Retinal pigment epithelial cell (primary cell): ENCODE results near the gene GOLGA8A.

Experiments
- DNase-seq: peaks from one replicate; pipeline ENCODE4 v3.0.0-alpha.2; 2010; ENCODE audit warnings: low read depth
- H3K4me3 ChIP-seq: 2 replicates; pipeline ENCODE4 v1.5.1; 2011; ENCODE audit warnings: mild to moderate bottlenecking, low read length, control low read depth, moderate library complexity
- TF ChIP-seq, protein P1 (sequence below): conservative IDR thresholded peaks from 2 replicates; pipeline ENCODE4 v1.5.1; 2011; ENCODE audit warnings: low read depth, low read length, control low read depth, inconsistent platforms

GOLGA8A gene

DNA sequence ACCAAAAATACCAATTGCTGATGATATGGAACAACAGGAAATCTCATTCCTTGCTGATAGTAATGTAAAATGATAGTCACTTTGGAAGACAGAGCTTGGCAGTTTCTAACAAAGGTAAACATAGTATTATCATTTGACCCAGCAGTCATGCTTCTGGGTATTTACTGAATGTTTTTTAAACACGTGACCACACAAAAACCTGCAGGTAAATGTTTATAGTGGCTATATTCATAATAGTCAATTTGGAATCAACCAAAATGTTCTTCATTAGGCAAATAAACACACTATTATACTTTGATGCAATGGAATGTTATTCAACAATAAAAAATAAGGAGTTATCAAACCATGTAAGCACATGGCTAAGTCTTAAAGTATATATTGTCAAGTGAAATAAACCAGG lies 24.1 kb upstream of the GOLGA8A start:
- TF ChIP-seq, protein P1, sequence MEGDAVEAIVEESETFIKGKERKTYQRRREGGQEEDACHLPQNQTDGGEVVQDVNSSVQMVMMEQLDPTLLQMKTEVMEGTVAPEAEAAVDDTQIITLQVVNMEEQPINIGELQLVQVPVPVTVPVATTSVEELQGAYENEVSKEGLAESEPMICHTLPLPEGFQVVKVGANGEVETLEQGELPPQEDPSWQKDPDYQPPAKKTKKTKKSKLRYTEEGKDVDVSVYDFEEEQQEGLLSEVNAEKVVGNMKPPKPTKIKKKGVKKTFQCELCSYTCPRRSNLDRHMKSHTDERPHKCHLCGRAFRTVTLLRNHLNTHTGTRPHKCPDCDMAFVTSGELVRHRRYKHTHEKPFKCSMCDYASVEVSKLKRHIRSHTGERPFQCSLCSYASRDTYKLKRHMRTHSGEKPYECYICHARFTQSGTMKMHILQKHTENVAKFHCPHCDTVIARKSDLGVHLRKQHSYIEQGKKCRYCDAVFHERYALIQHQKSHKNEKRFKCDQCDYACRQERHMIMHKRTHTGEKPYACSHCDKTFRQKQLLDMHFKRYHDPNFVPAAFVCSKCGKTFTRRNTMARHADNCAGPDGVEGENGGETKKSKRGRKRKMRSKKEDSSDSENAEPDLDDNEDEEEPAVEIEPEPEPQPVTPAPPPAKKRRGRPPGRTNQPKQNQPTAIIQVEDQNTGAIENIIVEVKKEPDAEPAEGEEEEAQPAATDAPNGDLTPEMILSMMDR, result no peak
- no peak for DNase-seq
- no peak overlapping the region for H3K4me3 ChIP-seq

DNA sequence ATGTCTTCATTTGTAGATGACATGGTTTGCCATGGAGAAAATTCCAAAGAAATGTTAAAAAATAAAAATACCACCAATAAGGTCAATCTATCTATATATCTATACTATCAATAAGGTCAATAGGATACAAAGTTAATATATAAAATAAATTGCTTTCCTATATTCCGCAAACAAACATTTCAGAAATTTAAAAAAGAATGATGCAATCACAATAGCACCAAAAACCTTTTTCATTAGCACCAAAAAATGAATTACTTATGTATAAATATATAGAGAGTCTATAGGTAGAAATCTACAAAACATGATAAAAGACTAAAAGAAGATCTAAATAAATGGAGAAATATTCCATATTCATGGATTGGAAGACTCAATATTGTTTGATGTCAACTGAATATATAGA lies 22.8 kb upstream of the GOLGA8A start:
- TF ChIP-seq, protein P1, result no peak
- no peak overlapping the region for H3K4me3 ChIP-seq
- DNase-seq, result no peak

DNA sequence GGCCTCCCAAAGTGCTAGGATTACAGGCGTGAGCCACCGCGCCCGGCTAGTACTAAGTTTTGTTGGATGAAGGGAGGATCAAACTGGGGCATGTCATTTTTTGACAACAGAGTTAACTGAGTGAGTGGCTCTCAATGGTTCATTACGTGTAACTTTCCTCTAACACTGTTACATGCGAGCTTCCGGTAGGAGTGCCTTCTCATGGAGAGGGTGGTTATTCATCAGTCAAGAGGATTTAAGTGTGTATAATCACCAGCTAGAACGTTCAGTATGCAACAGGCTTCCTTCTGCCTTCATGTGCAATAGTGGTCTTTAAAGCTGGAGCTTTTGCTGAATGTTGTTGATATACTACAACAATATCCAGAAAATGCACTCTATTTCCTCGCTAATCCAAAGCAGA lies 19.1 kb upstream of the GOLGA8A start:
- H3K4me3 ChIP-seq, result no peak overlapping the region
- TF ChIP-seq, protein P1, result no peak
- no peak for DNase-seq

GRCh38 chr15:34442891-34443290 lies 5.3 kb upstream of the GOLGA8A start:
- no peak overlapping the region for H3K4me3 ChIP-seq
- no peak for DNase-seq
- TF ChIP-seq, protein P1, result no peak

DNA sequence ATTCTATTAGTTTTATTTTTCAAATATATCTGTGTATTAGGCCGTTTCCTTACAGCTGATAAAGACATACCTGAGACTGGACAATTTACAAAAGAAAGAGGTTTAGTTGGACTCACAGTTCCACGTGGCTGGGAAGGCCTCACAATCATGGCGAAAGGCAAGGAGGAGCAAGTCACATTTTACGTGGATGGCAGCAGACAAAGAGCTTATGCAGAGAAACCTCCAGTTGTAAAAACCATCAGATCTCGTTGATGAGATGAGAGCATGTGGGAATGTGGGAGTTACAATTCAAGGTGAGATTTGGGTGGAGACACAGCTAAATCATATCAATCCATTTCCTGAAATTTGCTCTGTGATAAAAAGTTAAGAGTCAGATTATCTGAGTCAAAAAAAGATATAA lies 2.3 kb upstream of the GOLGA8A start:
- H3K4me3 ChIP-seq, result no peak overlapping the region
- TF ChIP-seq, protein P1, result no peak
- no peak for DNase-seq

GRCh38 chr15:34436956-34437442 lies 609 bp downstream of the GOLGA8A start:
- TF ChIP-seq, protein P1, result no peak
- H3K4me3 ChIP-seq, result peak overlapping the region; percentile 71
- DNase-seq, result no peak

- H3K4me3 ChIP-seq, result peak overlapping the region; percentile 71
- TF ChIP-seq, protein P1, result no peak
- no peak for DNase-seq
Observed at GRCh38 chr15:34436126-34436955, 1.3 kb downstream of the GOLGA8A start.
